Measurements from ENCODE around the gene SMPD1.

- TF ChIP-seq CTCF (IDR thresholded peaks at IDR 0.05): no peak
- no peak for TF ChIP-seq EZH2 (IDR thresholded peaks at IDR 0.05; ENCODE audit: borderline replicate concordance, insufficient read depth, low read depth, low read length, poor library complexity, severe bottlenecking)
Observed at GRCh38 chr11:6391537-6392134, 1.4 kb downstream of the SMPD1 start.

Measured in B cell (primary cell).